Fibroblast of villous mesenchyme (primary cell): ENCODE data around the gene RASSF3. TPM values are rescaled to one million over a fixed set of nuclear protein-coding genes. Genes with fewer than 3 reads are reported as not detected.

Experiments
- DNase-seq: peaks from one replicate; pipeline ENCODE4 v3.0.0-alpha.2; 2010; ENCODE audit warnings: low read depth
- H3K4me3 ChIP-seq: 2 replicates; pipeline ENCODE4 v1.5.1; 2011; ENCODE audit warnings: low read depth, mild to moderate bottlenecking, low read length
- CTCF ChIP-seq: IDR thresholded peaks from 2 replicates; pipeline ENCODE4 v1.5.1; 2012; ENCODE audit warnings: low read depth, mild to moderate bottlenecking, low read length; ENCODE audit not compliant: insufficient read depth
- total RNA-seq: library from RNA; depleted of rRNA; stranded (reverse); fragments of >200 nt; gene quantifications from 2 replicates; pipeline ENCODE4 v1.2.3, GENCODE V29; 2012

The RASSF3 gene
- total RNA-seq, 1 donor, result 31.1 TPM

- no peak for TF ChIP-seq CTCF
- DNase-seq, result peak; percentile 52
- no peak overlapping the region for H3K4me3 ChIP-seq
These were observed 71.1 kb downstream of the RASSF3 start for GRCh38 chr12:64681200-64682052.

GRCh38 chr12:64682572-64683277, 72.4 kb downstream of the RASSF3 start:
- DNase-seq, result peak; percentile 100
- no peak for TF ChIP-seq CTCF
- no peak overlapping the region for H3K4me3 ChIP-seq

GRCh38 chr12:64683816-64684543, 73.7 kb downstream of the RASSF3 start:
- DNase-seq, result no peak
- no peak overlapping the region for H3K4me3 ChIP-seq
- TF ChIP-seq CTCF, result no peak

- DNase-seq, result no peak
- H3K4me3 ChIP-seq, result no peak overlapping the region
- TF ChIP-seq CTCF, result no peak
These were observed 74.8 kb downstream of the RASSF3 start for GRCh38 chr12:64685050-64685449.

- no peak for DNase-seq
- no peak overlapping the region for H3K4me3 ChIP-seq
- TF ChIP-seq CTCF, result no peak
These were observed 75.3 kb downstream of the RASSF3 start for GRCh38 chr12:64685605-64686004.

GRCh38 chr12:64687816-64688215, 77.5 kb downstream of the RASSF3 start:
- peak; percentile 91 for DNase-seq
- no peak for TF ChIP-seq CTCF
- H3K4me3 ChIP-seq, result no peak overlapping the region
